ENCODE results near the gene MRPL43.
A peak's percentile ranks its signal among the peaks of the same experiment; 100 is the strongest.

Gene MRPL43

DNA sequence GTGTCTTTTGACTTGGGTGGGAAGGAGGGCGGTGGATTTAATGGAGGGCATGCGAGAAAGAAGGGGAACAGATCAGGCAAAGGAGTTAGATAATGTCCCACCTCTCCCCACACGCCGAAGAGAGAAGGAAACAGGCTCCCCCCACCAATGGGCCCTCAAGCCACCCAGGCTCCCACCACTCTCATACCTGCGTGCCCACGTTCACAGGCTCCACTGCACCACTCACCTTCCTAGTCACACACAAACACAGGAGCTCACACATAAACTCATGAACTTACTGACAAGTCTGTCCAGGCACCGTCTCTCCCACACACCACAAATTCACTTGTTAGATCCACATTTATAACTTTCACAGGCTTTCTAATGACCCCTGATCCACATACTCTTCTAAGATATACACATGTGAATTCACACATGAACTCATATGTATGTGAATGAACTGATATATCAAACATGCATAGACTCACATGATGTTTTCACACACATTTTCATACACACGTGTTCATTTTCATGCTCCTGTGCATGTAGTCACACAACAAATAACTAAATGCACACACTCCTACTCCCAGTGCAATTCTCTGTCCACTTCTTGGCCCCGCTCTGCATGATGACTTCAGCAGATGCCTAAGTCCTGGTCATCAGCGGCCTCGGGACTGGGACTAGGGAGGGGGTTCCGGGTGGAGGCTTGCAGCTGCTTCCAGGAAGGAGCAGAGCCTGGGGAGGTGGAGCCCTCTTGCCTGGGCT is 13.8 kb upstream of the MRPL43 start:
- Mint-ChIP-seq H3K36me3 (ENCODE audit: low read depth) (peaks cover 17% of the 10 kb centered on the region), H3K27me3 (ENCODE audit: low read depth, poor library complexity) (no peaks in the 10 kb centered on the region), H3K4me3 (peak overlapping the region; percentile 92), H3K27ac (peak overlapping the region; percentile 87), H3K4me1 (peaks cover 31% of the 10 kb centered on the region), H3K9me3 (no peaks in the 10 kb centered on the region)
- peak; percentile 42 for DNase-seq
- TF ChIP-seq, protein P1, sequence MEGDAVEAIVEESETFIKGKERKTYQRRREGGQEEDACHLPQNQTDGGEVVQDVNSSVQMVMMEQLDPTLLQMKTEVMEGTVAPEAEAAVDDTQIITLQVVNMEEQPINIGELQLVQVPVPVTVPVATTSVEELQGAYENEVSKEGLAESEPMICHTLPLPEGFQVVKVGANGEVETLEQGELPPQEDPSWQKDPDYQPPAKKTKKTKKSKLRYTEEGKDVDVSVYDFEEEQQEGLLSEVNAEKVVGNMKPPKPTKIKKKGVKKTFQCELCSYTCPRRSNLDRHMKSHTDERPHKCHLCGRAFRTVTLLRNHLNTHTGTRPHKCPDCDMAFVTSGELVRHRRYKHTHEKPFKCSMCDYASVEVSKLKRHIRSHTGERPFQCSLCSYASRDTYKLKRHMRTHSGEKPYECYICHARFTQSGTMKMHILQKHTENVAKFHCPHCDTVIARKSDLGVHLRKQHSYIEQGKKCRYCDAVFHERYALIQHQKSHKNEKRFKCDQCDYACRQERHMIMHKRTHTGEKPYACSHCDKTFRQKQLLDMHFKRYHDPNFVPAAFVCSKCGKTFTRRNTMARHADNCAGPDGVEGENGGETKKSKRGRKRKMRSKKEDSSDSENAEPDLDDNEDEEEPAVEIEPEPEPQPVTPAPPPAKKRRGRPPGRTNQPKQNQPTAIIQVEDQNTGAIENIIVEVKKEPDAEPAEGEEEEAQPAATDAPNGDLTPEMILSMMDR (IDR thresholded peaks at IDR 0.05), result no peak

DNA sequence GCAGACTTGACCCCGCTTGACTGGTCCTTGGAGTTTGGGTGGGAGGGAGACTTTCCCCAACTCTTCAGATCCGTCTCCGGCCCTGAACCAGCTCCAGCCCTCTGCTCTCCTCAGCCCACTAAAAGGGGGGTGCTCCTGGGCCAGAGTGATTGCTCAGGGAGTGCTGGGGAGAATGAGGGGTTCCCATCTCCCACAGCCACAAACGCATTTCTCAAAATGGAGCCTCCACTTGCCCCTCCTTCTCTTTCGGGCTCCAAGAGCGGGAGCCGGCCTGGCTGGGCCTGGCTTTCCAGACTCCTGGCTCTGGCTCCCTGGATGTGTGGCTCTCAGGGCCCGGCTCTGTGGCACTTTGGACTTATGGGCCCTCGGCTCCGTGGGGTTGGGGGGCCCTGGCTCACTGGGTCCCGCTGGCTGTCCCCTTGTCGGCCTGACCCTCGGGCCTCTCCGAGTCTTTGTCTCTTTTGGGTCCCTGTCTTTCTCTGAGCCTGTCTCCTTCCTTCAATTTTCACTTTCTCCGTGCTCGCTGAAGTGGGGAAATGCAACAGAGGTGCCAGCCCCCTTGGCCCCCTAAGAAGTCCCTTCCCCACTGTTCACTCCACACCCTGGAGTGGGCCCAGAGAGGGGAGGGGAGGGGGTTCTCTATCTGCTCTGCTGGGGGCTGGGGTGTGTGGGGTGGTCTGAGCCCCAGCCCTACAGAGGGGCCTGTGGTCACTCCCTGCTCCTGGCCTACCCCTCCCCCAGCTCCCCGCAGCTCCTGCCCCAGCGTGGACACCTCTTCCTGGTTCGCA is 13.0 kb upstream of the MRPL43 start:
- H3K27ac Mint-ChIP-seq, result peak overlapping the region; percentile 87
- peak; percentile 41 for DNase-seq
- no peaks in the 10 kb centered on the region for H3K9me3 Mint-ChIP-seq
- H3K4me3 Mint-ChIP-seq, result peak overlapping the region; percentile 92
- peaks cover 38% of the 10 kb centered on the region for H3K4me1 Mint-ChIP-seq
- peaks cover 15% of the 10 kb centered on the region for H3K36me3 Mint-ChIP-seq (ENCODE audit: low read depth)
- no peaks in the 10 kb centered on the region for H3K27me3 Mint-ChIP-seq (ENCODE audit: low read depth, poor library complexity)
- TF ChIP-seq, protein P1 (IDR thresholded peaks at IDR 0.05), result no peak

DNA sequence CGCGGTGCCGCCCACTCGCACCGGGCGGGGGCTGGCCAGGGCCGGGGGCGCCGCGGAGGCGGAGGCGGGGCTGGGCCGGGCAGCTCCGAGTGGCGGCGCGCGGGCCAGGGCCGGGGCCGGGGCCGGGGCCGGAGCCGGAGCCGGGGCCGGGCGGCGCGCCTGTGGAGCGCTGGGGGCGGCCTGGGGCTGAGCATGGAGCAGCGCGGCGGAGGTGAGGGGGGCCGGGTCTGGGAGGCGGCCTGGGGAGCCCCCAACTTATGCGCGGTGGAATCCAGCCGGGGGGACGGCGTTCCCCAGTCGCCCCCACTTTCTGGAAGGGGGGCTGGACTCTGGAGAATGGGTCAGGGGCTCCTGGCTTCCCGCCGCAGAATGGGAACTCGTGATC is 12.4 kb upstream of the MRPL43 start, which contains the start of gene LZTS2:
TSS of gene LZTS2 (plus strand) at position 67 of the 385 bp plus-strand sequence. CDS start 2,731 bp downstream, outside the sequence.
- Mint-ChIP-seq H3K27me3 (ENCODE audit: low read depth, poor library complexity) (peaks cover 3% of the 10 kb centered on the region), H3K9me3 (no peaks in the 10 kb centered on the region), H3K4me3 (peak within 1 kb of the TSS; percentile 92), H3K36me3 (ENCODE audit: low read depth) (peaks cover 13% of the 10 kb centered on the region), H3K27ac (peak within 1 kb of the TSS; percentile 97), H3K4me1 (peaks cover 44% of the 10 kb centered on the region)
- TF ChIP-seq, protein P1 (IDR thresholded peaks at IDR 0.05), result no peak
- peak; percentile 77 for DNase-seq

DNA sequence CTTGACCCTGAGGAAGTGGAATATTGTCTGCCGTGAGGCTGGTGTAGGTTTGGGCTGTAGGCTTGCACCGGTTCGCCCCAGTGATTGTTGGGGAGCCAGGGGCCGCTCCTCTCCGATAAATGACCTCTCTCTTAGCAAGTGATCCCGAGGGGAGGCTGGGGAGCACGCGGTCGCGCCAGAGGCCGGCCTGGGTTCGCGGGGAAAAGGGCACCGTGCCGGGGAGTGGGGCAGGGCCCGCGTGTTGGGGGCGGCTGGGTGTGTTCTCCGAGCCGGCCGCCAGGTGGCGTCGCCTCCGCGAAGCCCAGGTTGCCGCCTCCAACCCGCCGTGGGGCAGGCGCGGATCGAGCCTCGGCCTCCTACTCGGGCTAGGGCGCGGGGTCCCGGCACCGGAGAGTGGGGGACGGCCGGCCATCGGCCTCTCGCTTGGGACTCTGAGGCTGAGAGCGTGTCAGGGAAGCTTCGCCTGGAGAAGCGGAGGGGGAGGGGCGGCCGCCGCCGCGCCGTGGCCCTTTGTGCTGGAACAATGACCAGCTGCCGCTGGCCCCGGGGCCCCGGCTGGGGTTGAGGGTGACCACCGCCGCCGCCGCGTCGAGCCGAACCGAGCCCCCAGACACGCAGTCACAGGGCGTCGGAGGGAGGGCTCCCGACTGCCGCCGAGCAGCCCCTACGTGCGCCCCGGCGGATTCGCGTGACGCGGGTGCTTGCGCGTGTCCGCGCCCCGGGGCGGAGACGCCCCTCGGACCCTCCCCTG is 11.9 kb upstream of the MRPL43 start:
- TF ChIP-seq, protein P1 (IDR thresholded peaks at IDR 0.05), result peak; percentile 93
- peak overlapping the region; percentile 97 for H3K27ac Mint-ChIP-seq
- DNase-seq, result peak; percentile 84
- no peaks in the 10 kb centered on the region for H3K9me3 Mint-ChIP-seq
- H3K4me3 Mint-ChIP-seq, result peak overlapping the region; percentile 88
- peaks cover 49% of the 10 kb centered on the region for H3K4me1 Mint-ChIP-seq
- peaks cover 16% of the 10 kb centered on the region for H3K36me3 Mint-ChIP-seq (ENCODE audit: low read depth)
- peaks cover 3% of the 10 kb centered on the region for H3K27me3 Mint-ChIP-seq (ENCODE audit: low read depth, poor library complexity)

DNA sequence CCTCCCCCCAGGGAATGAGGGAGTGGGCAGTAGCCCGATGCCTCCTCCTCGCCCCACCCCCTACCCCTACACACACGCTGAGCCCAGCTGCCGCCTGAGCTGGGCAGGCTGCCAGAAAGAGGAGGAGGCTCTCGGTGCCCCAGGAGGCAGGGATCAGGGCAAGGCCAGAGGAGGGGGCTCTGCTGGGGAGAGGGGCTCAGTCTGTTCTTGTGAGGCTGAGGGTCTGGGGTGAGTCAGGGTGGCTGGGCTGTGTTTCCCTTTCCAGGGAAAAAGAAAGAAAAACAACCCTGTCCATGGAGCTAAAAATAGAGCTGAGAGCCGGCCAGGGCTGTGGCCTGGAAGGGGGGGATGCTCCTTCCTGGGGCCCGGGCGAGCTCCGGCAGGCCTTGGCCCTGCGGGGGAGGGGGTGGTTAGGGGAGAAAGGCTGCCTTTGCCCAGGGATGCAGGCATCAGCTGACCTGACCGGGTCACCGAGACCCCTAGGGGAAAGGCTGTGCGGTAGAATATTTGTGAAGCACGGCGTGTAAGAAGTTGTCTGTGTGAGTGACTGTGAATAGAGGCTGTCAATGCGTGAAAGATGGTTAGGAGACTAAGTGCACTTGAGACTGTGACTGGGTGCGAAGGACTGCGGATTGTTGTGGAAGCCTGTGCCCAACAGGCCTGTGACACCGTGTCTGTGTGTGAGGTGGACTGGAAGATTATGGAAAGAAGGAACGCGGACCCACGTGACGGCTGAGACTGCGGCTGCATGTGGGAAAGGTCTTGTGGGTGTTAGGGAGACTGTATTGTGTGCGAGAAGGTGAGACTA is 11.1 kb upstream of the MRPL43 start:
- Mint-ChIP-seq H3K36me3 (ENCODE audit: low read depth) (peaks cover 15% of the 10 kb centered on the region), H3K27me3 (ENCODE audit: low read depth, poor library complexity) (peaks cover 3% of the 10 kb centered on the region), H3K9me3 (no peaks in the 10 kb centered on the region), H3K27ac (peak overlapping the region; percentile 97), H3K4me3 (peak overlapping the region; percentile 88), H3K4me1 (peaks cover 54% of the 10 kb centered on the region)
- DNase-seq, result peak; percentile 77
- TF ChIP-seq, protein P1 (IDR thresholded peaks at IDR 0.05), result no peak

Data from nephron progenitor cell (in vitro differentiated cells).